BJ (cell line): ENCODE data around the gene BNIP5. TPM values are rescaled to one million over a fixed set of nuclear protein-coding genes. Genes with fewer than 3 reads are reported as not detected.
"Not testable (repeated sequence)": the region's sequence is repeated elsewhere in the genome, so short reads cannot be mapped to it uniquely, and the experiment has no call there.

ENCODE experiments used
- CTCF ChIA-PET: fragments of 350-600 bp; formaldehyde crosslinking; extraction: SDS; loops from one replicate; lab custom pipeline; 2021; ENCODE audit warnings: antibody characterized with exemption, inconsistent platforms; lab: Yijun Ruan, JAX
- POLR2A ChIA-PET: fragments of 300-600 bp; sonication (Branson Sonifier 250); formaldehyde crosslinking; extraction: SDS; loops from one replicate; lab custom pipeline; 2021; ENCODE audit warnings: antibody characterized with exemption; lab: Charles Lee
- DNase-seq: peaks from one replicate; pipeline ENCODE4 v3.0.0-alpha.2; 2011; ENCODE audit warnings: low read depth
- H3K27me3 ChIP-seq: 2 replicates; pipeline ENCODE4 v1.6.0; 2011; ENCODE audit warnings: low read length; ENCODE audit not compliant: control insufficient read depth, insufficient read depth
- H3K36me3 ChIP-seq: 2 replicates; pipeline ENCODE4 v1.5.1; 2011; ENCODE audit warnings: low read length; ENCODE audit not compliant: control insufficient read depth, insufficient read depth
- H3K4me3 ChIP-seq: 2 replicates; pipeline ENCODE4 v1.5.1; 2011; ENCODE audit warnings: low read depth, mild to moderate bottlenecking, control low read depth, low read length
- CTCF ChIP-seq: IDR thresholded peaks from 2 replicates; pipeline ENCODE4 v1.5.1; 2011; ENCODE audit warnings: low read depth, mild to moderate bottlenecking, control low read depth, inconsistent platforms, low read length, moderate library complexity; ENCODE audit not compliant: insufficient read depth
- polyA plus RNA-seq: library from polyadenylated mRNA; depleted of rRNA; stranded (reverse); fragments of >200 nt; gene quantifications from 2 replicates; pipeline ENCODE4 v1.2.3, GENCODE V29; 2011

Gene BNIP5
- polyA plus RNA-seq, 1 experiment, result not detected

- CTCF ChIA-PET, result interaction anchor here (0.9 to 1.5 kb wide), 3 partner anchors 10 to 14 kb away, joined by 3 to 5 read pairs (median 3); no protein-coding TSS in a partner anchor
- POLR2A ChIA-PET, result no interaction called here
- Histone ChIP-seq H3K27me3 (peaks cover 3% of the 10 kb centered on the region; the same call in 1 of the 2 replicates), H3K4me3 (no peak overlapping the region), H3K36me3 (no peaks in the 10 kb centered on the region)
- no peak for TF ChIP-seq CTCF
- DNase-seq, result no peak
These were observed 9.2 kb upstream of the BNIP5 start for GRCh38 chr6:36345681-36346466.

GRCh38 chr6:36343109-36343680 lies 6.5 kb upstream of the BNIP5 start:
- H3K4me3 ChIP-seq, result no peak overlapping the region
- CTCF ChIA-PET, result interaction anchor here (1.2 to 6.5 kb wide), 4 partner anchors 9 to 221 kb away, joined by 3 to 132 read pairs (median 6); no protein-coding TSS in a partner anchor
- POLR2A ChIA-PET, result no interaction called here
- H3K36me3 ChIP-seq, result no peaks in the 10 kb centered on the region
- H3K27me3 ChIP-seq, result peaks cover 16% of the 10 kb centered on the region
- TF ChIP-seq CTCF, result no peak
- no peak for DNase-seq

- H3K27me3 ChIP-seq, result peaks cover 29% of the 10 kb centered on the region
- peak overlapping the region; percentile 28 for H3K4me3 ChIP-seq
- POLR2A ChIA-PET, result interaction anchor here (0.7 to 0.8 kb wide), 2 partner anchors 38 to 263 kb away, joined by 3 read pairs; no protein-coding TSS in a partner anchor
These were observed 4.1 kb upstream of the BNIP5 start for GRCh38 chr6:36340618-36341454.

GRCh38 chr6:36340306-36340617 lies 3.6 kb upstream of the BNIP5 start:
- no peaks in the 10 kb centered on the region for H3K36me3 ChIP-seq
- TF ChIP-seq CTCF, result no peak
- ChIA-PET CTCF (interaction anchor here (0.7 to 6.5 kb wide), 16 partner anchors 10 to 182 kb away, joined by 3 to 132 read pairs (median 5); no protein-coding TSS in a partner anchor), POLR2A (no interaction called here)
- H3K27me3 ChIP-seq, result peaks cover 32% of the 10 kb centered on the region
- no peak overlapping the region for H3K4me3 ChIP-seq
- DNase-seq, result no peak

More at GRCh38 chr6:36340618-36341454, 4.1 kb upstream of the BNIP5 start:
- no peaks in the 10 kb centered on the region for H3K36me3 ChIP-seq
- no peak for DNase-seq
- CTCF ChIA-PET, result interaction anchor here (0.6 to 6.5 kb wide), 31 partner anchors 8 to 480 kb away, joined by 3 to 132 read pairs (median 4); no protein-coding TSS in a partner anchor
- TF ChIP-seq CTCF, result peak; percentile 99

GRCh38 chr6:36339146-36339545 lies 2.5 kb upstream of the BNIP5 start:
- H3K4me3 ChIP-seq, result no peak overlapping the region
- H3K27me3 ChIP-seq, result peaks cover 40% of the 10 kb centered on the region
- TF ChIP-seq CTCF, result no peak
- DNase-seq, result no peak
- no peaks in the 10 kb centered on the region for H3K36me3 ChIP-seq
- POLR2A ChIA-PET, result no interaction called here
- CTCF ChIA-PET, result interaction anchor here (6.5 kb wide), 1 partner anchor 17 kb away, joined by 132 read pairs; no protein-coding TSS in a partner anchor

GRCh38 chr6:36338223-36338622 lies 1.5 kb upstream of the BNIP5 start:
- CTCF ChIA-PET, result interaction anchor here (6.5 kb wide), 1 partner anchor 18 kb away, joined by 132 read pairs; no protein-coding TSS in a partner anchor

More at GRCh38 chr6:36338223-36338622, 1.5 kb upstream of the BNIP5 start:
- H3K4me3 ChIP-seq, POLR2A ChIA-PET, H3K36me3 ChIP-seq, DNase-seq: not testable (repeated sequence)
- peaks cover 49% of the 10 kb centered on the region for H3K27me3 ChIP-seq
